ENCODE data around the gene MUC4.

Gene MUC4

GRCh38 chr3:195808741-195809290 is 2.9 kb downstream of the MUC4 start:
- TF ChIP-seq EZH2 (IDR thresholded peaks at IDR 0.05; ENCODE audit: borderline replicate concordance, low read length) = no peak
- TF ChIP-seq CTCF (IDR thresholded peaks at IDR 0.05; ENCODE audit: low read length) = no peak
- no peaks in the 10 kb centered on the region for H3K4me1 ChIP-seq (ENCODE audit: insufficient read depth, low read length, severe bottlenecking)
- H4K20me1 ChIP-seq (ENCODE audit: insufficient read depth, low read length) = no peaks in the 10 kb centered on the region
- H3K9me3 ChIP-seq (ENCODE audit: low read length) = no peaks in the 10 kb centered on the region
- H3K79me2 ChIP-seq (ENCODE audit: insufficient read depth, low read length) = no peaks in the 10 kb centered on the region
- H3K4me2 ChIP-seq (ENCODE audit: low read length) = no peak overlapping the region
- H3K27ac ChIP-seq (ENCODE audit: low read depth, low read length, poor library complexity, severe bottlenecking) = no peak overlapping the region
- H3K27me3 ChIP-seq (ENCODE audit: insufficient read depth, low read length) = peaks cover 26% of the 10 kb centered on the region; the same call in 1 of the 2 replicates
- no peaks in the 10 kb centered on the region for H3F3A ChIP-seq (ENCODE audit: insufficient read depth, low read length)
- H3K9ac ChIP-seq (ENCODE audit: low read length) = no peak overlapping the region
- H3K36me3 ChIP-seq (ENCODE audit: insufficient read depth, low read length) = no peaks in the 10 kb centered on the region
- H3K9me2 ChIP-seq (ENCODE audit: low read depth, low read length) = no peaks in the 10 kb centered on the region
- H3K4me3 ChIP-seq (ENCODE audit: low read depth, low read length, poor library complexity, severe bottlenecking) = no peak overlapping the region
- no peak overlapping the region for H2AFZ ChIP-seq (ENCODE audit: low read length)

- Histone ChIP-seq H3K4me2 (ENCODE audit: low read length) (no peak overlapping the region), H4K20me1 (ENCODE audit: insufficient read depth, low read length) (no peaks in the 10 kb centered on the region), H3K27ac (ENCODE audit: low read depth, low read length, poor library complexity, severe bottlenecking) (no peak overlapping the region), H3K27me3 (ENCODE audit: insufficient read depth, low read length) (peaks cover 22% of the 10 kb centered on the region; the same call in 1 of the 2 replicates), H3K4me3 (ENCODE audit: low read depth, low read length, poor library complexity, severe bottlenecking) (no peak overlapping the region), H3K9me3 (ENCODE audit: low read length) (no peaks in the 10 kb centered on the region), H3K9ac (ENCODE audit: low read length) (no peak overlapping the region), H3F3A (ENCODE audit: insufficient read depth, low read length) (no peaks in the 10 kb centered on the region), H2AFZ (ENCODE audit: low read length) (no peak overlapping the region), H3K9me2 (ENCODE audit: low read depth, low read length) (no peaks in the 10 kb centered on the region), H3K4me1 (ENCODE audit: insufficient read depth, low read length, severe bottlenecking) (peaks cover 4% of the 10 kb centered on the region), H3K79me2 (ENCODE audit: insufficient read depth, low read length) (no peaks in the 10 kb centered on the region), H3K36me3 (ENCODE audit: insufficient read depth, low read length) (no peaks in the 10 kb centered on the region)
- TF ChIP-seq EZH2 (IDR thresholded peaks at IDR 0.05; ENCODE audit: borderline replicate concordance, low read length) (no peak), CTCF (IDR thresholded peaks at IDR 0.05; ENCODE audit: low read length) (no peak)
Observed at GRCh38 chr3:195807681-195808121, 4.0 kb downstream of the MUC4 start.

GRCh38 chr3:195806916-195807231 is 4.9 kb downstream of the MUC4 start:
- H3K4me1 ChIP-seq (ENCODE audit: insufficient read depth, low read length, severe bottlenecking) = peaks cover 12% of the 10 kb centered on the region
- H3F3A ChIP-seq (ENCODE audit: insufficient read depth, low read length) = no peaks in the 10 kb centered on the region
- no peaks in the 10 kb centered on the region for H3K79me2 ChIP-seq (ENCODE audit: insufficient read depth, low read length)
- no peak overlapping the region for H2AFZ ChIP-seq (ENCODE audit: low read length)
- H3K9me3 ChIP-seq (ENCODE audit: low read length) = no peaks in the 10 kb centered on the region
- TF ChIP-seq EZH2 (IDR thresholded peaks at IDR 0.05; ENCODE audit: borderline replicate concordance, low read length) = no peak
- TF ChIP-seq CTCF (IDR thresholded peaks at IDR 0.05; ENCODE audit: low read length) = no peak
- no peaks in the 10 kb centered on the region for H4K20me1 ChIP-seq (ENCODE audit: insufficient read depth, low read length)
- no peaks in the 10 kb centered on the region for H3K36me3 ChIP-seq (ENCODE audit: insufficient read depth, low read length)
- no peak overlapping the region for H3K9ac ChIP-seq (ENCODE audit: low read length)
- peaks cover 17% of the 10 kb centered on the region; the same call in 1 of the 2 replicates for H3K27me3 ChIP-seq (ENCODE audit: insufficient read depth, low read length)
- no peak overlapping the region for H3K4me3 ChIP-seq (ENCODE audit: low read depth, low read length, poor library complexity, severe bottlenecking)
- H3K27ac ChIP-seq (ENCODE audit: low read depth, low read length, poor library complexity, severe bottlenecking) = no peak overlapping the region
- no peak overlapping the region for H3K4me2 ChIP-seq (ENCODE audit: low read length)
- H3K9me2 ChIP-seq (ENCODE audit: low read depth, low read length) = no peaks in the 10 kb centered on the region

Data from OCI-LY1 (cell line).